Epidermal melanocyte (primary cell): ENCODE measurements around the gene NFIC.

Experiments
- DNase-seq: peaks from one replicate; pipeline ENCODE4 v3.0.0; 2011; ENCODE audit warnings: low spot score; ENCODE audit not compliant: insufficient read length

Gene NFIC

DNA sequence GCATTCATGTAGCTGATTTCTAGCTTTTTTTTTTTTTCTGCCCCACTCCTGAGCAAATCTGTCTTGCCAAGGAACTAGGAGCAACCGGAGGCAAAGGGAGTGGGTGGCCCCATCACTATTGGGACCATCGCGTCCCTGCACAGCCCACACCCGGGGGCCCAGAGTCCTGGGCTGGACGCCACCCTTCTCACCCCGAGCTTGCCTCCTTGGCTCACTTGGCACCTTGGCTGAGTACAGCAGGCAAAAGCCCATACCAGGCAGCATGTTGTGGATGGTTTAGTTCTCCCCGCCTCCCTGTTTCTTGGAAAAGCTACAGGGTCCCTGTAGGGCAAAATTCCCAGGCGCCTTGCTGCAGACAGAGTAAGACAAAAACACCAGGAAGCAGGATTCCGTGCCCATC is 100.3 kb downstream of the NFIC start:
- DNase-seq = no peak

- DNase-seq = no peak
Observed at GRCh38 chr19:3467437-3468198, 101.2 kb downstream of the NFIC start.

DNA sequence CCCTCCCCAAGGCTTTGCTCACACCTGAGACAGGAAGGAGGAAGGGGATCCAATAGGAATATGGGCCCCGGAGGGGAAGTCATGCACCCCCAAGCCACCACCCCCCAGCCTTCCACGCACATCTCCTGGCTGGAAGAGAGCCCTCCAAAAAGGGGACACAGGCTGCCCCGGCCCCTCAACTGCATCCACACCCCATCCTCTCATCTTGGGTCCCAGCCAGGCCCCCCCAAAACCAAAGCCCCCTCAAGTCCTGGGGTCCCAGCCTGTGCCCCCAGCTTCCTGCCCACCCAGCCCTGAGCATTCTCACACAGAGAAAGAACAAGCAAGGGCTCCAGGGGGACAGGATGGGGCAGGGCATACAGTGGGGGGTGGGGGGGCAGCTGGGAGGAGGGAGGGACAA is 101.8 kb downstream of the NFIC start:
- no peak for DNase-seq

GRCh38 chr19:3469638-3470499 is 103.5 kb downstream of the NFIC start:
- DNase-seq = no peak

GRCh38 chr19:3470500-3471128 is 104.2 kb downstream of the NFIC start:
- DNase-seq = no peak

DNA sequence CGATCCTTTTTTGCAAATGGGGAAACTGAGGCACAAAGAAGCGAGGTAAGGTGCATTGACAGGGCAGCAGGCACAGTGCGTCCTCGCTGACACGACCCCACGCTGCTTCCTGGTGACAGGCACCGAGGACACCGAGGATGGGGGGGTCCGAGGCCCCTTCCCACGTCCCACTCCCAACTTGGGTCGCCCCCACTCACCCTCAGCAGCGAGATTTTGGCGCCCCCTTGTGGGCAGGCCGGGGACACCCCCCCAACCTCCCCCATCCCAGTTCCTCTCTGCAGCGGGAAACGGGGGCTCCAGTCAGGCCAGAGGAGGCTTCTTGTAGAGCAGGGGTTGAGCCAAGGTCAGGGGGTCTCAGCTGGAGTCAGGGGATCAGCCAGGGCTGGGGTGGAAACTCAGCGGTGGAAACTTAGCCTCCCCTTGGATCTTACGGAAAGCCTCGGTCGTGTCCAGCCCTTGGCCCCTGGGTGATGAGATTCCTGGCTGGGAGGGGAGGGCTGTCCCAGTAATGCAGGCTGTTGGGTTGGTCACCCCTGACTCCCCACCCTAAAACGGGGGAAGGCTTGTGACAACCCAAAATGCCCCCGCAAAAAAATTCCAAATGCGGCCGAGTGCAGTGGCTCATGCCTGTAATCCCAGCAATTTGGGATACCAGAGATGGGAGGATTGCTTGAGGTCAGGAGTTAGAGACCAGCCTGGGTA is 105.7 kb downstream of the NFIC start:
- no peak for DNase-seq

DNA sequence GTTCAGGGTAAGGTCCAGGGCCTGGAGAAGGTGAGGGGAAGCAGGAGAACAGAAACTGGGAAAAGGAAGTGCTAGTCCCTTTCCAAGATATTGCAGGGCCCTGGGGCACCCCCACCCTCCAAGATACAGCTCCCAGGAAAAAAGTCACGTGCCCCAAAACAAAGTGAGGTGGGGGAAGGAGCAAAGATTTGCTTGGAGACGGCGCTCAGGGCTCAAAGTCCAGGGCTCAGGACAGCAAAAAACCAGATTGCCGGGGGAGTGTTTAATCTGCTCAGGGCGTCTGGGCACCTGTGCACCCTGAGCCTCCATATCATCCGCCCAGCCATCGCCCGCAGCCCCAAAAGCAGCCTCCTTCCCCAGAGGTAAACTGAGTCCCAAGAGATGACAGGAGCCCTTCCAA is 107.6 kb downstream of the NFIC start:
- no peak for DNase-seq

GRCh38 chr19:3474614-3475013 is 108.2 kb downstream of the NFIC start:
- no peak for DNase-seq

GRCh38 chr19:3475449-3475848 is 109.1 kb downstream of the NFIC start:
- no peak for DNase-seq

DNA sequence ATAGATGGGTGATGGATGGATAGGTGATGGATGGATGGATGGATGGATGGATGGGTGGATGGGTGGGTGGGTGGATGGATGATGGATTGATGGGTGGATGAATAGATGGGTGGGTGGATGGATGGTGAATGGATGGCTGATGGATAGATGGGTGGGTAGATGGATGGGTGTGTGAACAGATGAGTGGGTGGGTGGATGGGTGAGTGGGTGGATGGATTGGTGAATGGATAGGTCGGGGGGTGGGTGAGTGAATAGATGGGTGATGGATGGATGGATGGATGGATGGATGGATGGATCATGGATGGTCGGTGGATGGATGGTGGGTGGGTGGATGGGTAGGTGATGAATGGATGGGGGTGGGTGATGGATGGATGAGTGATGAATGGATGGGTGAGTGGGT is 110.4 kb downstream of the NFIC start:
- no peak for DNase-seq

DNA sequence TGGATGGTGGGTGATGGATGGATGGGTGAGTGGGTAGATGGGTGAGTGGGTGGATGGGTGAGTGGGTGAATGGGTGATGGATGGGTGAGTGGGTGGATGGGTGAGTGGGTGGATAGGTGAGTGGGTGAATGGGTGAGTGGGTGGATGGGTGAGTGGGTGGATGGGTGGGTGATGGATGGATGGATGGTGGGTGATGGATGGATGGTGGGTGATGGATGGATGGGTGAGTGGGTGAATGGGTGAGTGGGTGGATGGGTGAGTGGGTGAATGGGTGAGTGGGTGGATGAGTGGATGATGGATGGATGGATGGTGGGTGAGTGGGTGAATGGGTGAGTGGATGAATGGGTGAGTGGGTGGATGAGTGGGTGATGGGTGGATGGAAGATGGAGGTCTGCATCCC is 111.1 kb downstream of the NFIC start:
- no peak for DNase-seq

DNA sequence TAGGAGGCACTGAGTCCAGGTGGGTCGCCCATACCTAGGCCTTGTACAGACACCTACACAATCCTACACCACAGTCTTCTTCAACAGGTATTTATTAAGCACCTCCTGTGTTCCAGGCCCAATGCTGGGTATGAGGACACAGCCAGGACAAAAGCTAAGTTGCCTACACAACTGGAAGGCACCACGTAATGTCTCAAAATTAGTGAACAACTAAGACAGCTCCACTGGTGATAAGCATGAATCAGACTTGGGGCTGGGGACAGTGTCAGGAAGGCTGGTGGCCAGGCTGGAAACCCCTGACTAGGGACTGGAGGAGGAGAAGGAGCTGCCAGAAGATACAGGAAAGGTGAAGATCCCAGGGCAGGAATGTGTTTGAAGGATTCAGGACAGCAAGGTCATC is 111.6 kb downstream of the NFIC start:
- DNase-seq = no peak

- DNase-seq = no peak
Observed at GRCh38 chr19:3478409-3479176, 112.2 kb downstream of the NFIC start.

DNA sequence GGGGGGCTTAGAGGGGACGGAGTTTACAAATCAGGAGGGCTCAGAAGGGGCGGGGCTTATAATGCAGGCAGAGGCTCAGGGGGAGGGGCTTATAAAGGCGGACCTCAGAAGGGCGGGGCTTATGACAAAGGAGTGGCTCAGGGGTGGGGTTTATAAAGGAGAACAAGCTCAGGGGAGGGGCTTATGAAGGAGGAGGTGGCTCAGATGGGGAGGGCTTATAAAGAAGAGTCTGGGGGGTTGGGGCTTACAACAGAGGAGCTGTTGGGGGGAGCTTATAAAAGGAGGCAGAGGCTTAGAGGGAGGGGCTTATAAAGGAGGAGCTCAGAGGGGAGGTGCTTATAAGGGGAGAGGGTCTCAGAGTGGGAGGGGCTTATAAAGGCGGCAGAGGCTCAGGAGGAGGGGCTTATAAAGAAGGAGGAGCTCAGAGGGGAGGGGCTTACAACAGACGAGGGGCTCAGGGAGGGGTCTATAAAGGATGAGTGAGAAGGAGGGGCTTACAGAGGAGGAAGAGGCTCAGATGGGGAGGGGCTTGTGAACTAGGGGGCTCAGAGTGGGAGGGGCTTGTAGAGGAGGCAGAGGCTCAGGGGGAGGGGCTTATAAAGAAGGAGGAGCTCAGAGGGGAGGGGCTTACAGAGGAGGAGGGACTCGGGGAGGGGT is 112.9 kb downstream of the NFIC start:
- DNase-seq = no peak

GRCh38 chr19:3479834-3480215 is 113.4 kb downstream of the NFIC start:
- DNase-seq = no peak

- no peak for DNase-seq
Observed at GRCh38 chr19:3480383-3481091, 114.2 kb downstream of the NFIC start, which contains the start of gene SMIM24. Gene SMIM24, minus strand, starts transcription at chr19:3480525. Its CDS starts 62 bp downstream, at chr19:3480463.

DNA sequence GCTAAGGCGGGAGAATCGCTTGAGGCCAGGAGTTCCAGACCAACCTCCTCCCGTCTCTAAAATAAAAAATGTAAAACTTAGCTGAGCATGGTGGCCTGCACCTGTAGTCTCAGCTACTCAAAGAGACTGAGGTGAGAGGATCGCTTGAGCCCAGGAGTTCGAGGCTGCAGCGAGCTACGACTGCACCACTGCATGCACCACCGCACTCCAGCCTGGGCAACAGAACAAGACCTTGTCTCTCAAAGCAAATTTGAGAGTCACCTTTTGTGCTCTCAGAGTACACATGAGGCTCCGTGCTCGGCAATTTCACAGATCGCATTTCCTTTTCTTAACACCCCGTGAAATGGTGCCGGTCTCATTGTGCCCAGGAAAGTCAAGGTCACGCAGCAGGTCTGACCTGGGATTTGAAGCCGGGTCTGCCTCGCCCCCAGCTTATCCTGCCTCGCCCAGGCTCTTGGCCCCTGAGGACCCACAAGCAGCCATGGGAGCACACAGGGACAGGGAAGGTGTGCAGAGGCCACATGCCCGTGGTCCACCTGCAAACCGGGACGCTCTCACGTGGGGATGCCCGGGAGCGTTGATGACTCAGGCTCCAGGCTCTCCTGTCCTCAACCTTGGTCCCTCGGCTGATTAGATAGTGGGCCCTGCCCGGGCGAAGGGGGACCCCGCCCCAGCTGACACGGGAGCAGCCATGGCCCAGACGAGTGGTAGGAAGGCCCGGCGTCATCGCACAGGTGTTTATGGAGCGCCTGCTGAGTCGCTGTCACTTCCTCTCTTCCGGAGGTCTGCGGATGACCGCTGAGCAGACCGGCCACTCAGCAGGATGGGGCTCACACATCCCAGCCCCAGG is 115.1 kb downstream of the NFIC start:
- no peak for DNase-seq

DNA sequence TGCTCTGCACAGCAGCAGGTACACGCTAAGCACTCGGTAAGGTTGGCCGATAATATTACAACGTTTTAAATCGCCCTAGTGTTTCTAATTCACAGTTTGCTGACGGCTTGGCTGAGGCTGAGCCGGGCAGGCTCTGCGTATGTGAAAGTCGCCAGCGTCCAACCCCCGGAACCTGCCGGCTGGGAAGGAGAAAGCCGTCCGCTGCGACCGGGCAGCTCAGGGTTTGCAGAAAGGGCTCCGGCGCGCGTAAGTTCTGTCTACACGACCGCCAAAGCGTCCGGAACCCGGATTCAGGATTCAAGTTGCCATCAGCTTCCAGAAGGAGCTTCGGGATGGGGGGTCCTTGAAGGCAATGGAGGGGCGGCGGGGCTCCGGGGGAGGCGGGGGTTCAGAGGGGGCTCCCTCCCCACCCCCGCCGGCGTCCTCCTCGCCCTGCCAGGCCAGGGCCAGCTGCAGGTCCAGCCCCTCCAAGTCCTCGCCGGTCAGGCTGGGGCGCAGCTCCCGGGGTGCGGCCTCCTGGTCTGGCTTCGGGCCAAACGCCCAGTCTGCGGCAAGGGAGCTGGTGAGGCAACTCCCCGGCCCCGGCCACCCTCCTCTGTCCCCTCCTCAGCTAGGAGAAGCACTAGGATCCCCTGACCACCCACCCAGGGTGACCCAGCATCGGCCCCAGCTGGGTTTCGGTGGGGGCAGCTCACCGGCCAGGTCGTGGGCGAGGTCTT is 116.3 kb downstream of the NFIC start:
- DNase-seq = no peak
